Esophagus (tissue), 2 donors: Measurements from ENCODE around the gene ZNF526. TPM values are rescaled to one million over a fixed set of nuclear protein-coding genes. Genes with fewer than 3 reads are reported as not detected.
A peak's percentile ranks its signal among the peaks of the same experiment; 100 is the strongest.

ENCODE experiments used
- H3K27ac ChIP-seq, 2 donors: one replicate each; pipeline ENCODE4 v1.5.1; 2013; ENCODE audit warnings: low read depth in 2 of 2, mild to moderate bottlenecking in 2 of 2, inconsistent platforms in 1 of 2, low read length in 1 of 2, moderate library complexity in 1 of 2
- H3K27me3 ChIP-seq, 2 donors: one replicate each; pipeline ENCODE4 v1.6.1; 2013; ENCODE audit warnings: low read length in 2 of 2, control low read depth in 1 of 2, mild to moderate bottlenecking in 1 of 2; ENCODE audit not compliant: insufficient read depth in 2 of 2, control insufficient read depth in 1 of 2
- H3K36me3 ChIP-seq, 2 donors: one replicate each; pipeline ENCODE4 v1.6.1; 2013; ENCODE audit warnings: low read length in 1 of 2; ENCODE audit not compliant: control insufficient read depth in 2 of 2, insufficient read depth in 2 of 2
- H3K4me1 ChIP-seq, 2 donors: one replicate each; pipeline ENCODE4 v1.6.1; 2013; ENCODE audit warnings: low read length in 1 of 2; ENCODE audit not compliant: control insufficient read depth in 2 of 2, insufficient read depth in 2 of 2
- H3K4me3 ChIP-seq, 2 donors: one replicate each; pipeline ENCODE4 v1.5.1; 2013; ENCODE audit warnings: low read length in 2 of 2, mild to moderate bottlenecking in 2 of 2, low read depth in 1 of 2, moderate library complexity in 1 of 2
- H3K9me3 ChIP-seq, 2 donors: one replicate each; pipeline ENCODE4 v1.6.1; 2013; ENCODE audit warnings: mild to moderate bottlenecking in 2 of 2, low read depth in 1 of 2, low read length in 1 of 2, moderate library complexity in 1 of 2; ENCODE audit not compliant: control insufficient read depth in 2 of 2, insufficient read depth in 1 of 2
- WGBS, 2 donors: extraction: QIAGEN DNeasy Blood & Tissue Kit; methylation state at CpG; one replicate each; pipeline ENCODE4 v1.1.7; 2013; 5-methylcytosine and 5-hydroxymethylcytosine counted together
- polyA plus RNA-seq, 2 donors: library from polyadenylated mRNA; stranded (reverse); fragments of 200-250 nt; gene quantifications; one replicate each; pipeline ENCODE4 v1.2.3, GENCODE V29; 2013
- donor health status: healthy with polysubstance abuse.
- donor health status: Bipolar disorder and iron deficiency.

The ZNF526 gene
- polyA plus RNA-seq, 2 donors, result 2.3 to 3.6 TPM

- H3K36me3 ChIP-seq, result peaks cover 0 to 37% of the 10 kb centered on the region in 2 donors
- no peaks in the 10 kb centered on the region for H3K9me3 ChIP-seq
- no peak overlapping the region for H3K4me3 ChIP-seq
- H3K27me3 ChIP-seq, result no peaks in the 10 kb centered on the region
- WGBS, 2 donors, result 96 to 97% methylated on average over 18 to 23 of the region's 23 CpGs
- H3K27ac ChIP-seq, result no peak overlapping the region
- H3K4me1 ChIP-seq, result peaks cover 6 to 42% of the 10 kb centered on the region in 2 donors
These were observed 52.9 kb downstream of the ZNF526 start for GRCh38 chr19:42272989-42273406.

- Histone ChIP-seq H3K9me3 (no peaks in the 10 kb centered on the region), H3K27me3 (no peaks in the 10 kb centered on the region), H3K4me3 (no peak overlapping the region), H3K4me1 (peaks cover 6 to 46% of the 10 kb centered on the region in 2 donors), H3K27ac (no peak overlapping the region), H3K36me3 (peaks cover 0 to 37% of the 10 kb centered on the region in 2 donors)
- 92 to 93% methylated on average over 43 of the region's 43 CpGs for WGBS, 2 donors
These were observed 53.4 kb downstream of the ZNF526 start for GRCh38 chr19:42273407-42274064.

GRCh38 chr19:42274065-42274682 lies 54.1 kb downstream of the ZNF526 start:
- H3K4me3 ChIP-seq, result no peak overlapping the region
- H3K9me3 ChIP-seq, result no peaks in the 10 kb centered on the region
- peaks cover 6 to 51% of the 10 kb centered on the region in 2 donors for H3K4me1 ChIP-seq
- H3K36me3 ChIP-seq, result peaks cover 0 to 37% of the 10 kb centered on the region in 2 donors
- H3K27me3 ChIP-seq, result no peaks in the 10 kb centered on the region
- 90 to 93% methylated on average over 18 to 22 of the region's 22 CpGs for WGBS, 2 donors
- no peak overlapping the region for H3K27ac ChIP-seq

GRCh38 chr19:42275103-42275502 lies 55.0 kb downstream of the ZNF526 start:
- Histone ChIP-seq H3K4me1 (peaks cover 6 to 54% of the 10 kb centered on the region in 2 donors), H3K36me3 (peaks cover 0 to 37% of the 10 kb centered on the region in 2 donors), H3K27ac (peak overlapping the region in 1 of 2 donors; percentile 50), H3K4me3 (no peak overlapping the region), H3K9me3 (no peaks in the 10 kb centered on the region), H3K27me3 (no peaks in the 10 kb centered on the region)
- 55 to 61% methylated on average over 7 of the region's 7 CpGs for WGBS, 2 donors

GRCh38 chr19:42275517-42275916 lies 55.4 kb downstream of the ZNF526 start:
- Histone ChIP-seq H3K27me3 (no peaks in the 10 kb centered on the region), H3K4me1 (peaks cover 4 to 51% of the 10 kb centered on the region in 2 donors), H3K27ac (peak overlapping the region in 1 of 2 donors; percentile 50), H3K4me3 (no peak overlapping the region), H3K36me3 (peaks cover 0 to 37% of the 10 kb centered on the region in 2 donors), H3K9me3 (no peaks in the 10 kb centered on the region)
- WGBS, 2 donors, result 82 to 92% methylated on average over 3 of the region's 3 CpGs

GRCh38 chr19:42276284-42276683 lies 56.2 kb downstream of the ZNF526 start:
- H3K36me3 ChIP-seq, result peaks cover 0 to 37% of the 10 kb centered on the region in 2 donors
- peaks cover 5 to 46% of the 10 kb centered on the region in 2 donors for H3K4me1 ChIP-seq
- H3K4me3 ChIP-seq, result no peak overlapping the region
- H3K27ac ChIP-seq, result peak overlapping the region in 1 of 2 donors; percentile 26
- H3K27me3 ChIP-seq, result no peaks in the 10 kb centered on the region
- H3K9me3 ChIP-seq, result no peaks in the 10 kb centered on the region
- WGBS, 2 donors, result 50 to 65% methylated on average over 3 of the region's 3 CpGs

GRCh38 chr19:42276821-42277220 lies 56.7 kb downstream of the ZNF526 start:
- Histone ChIP-seq H3K9me3 (no peaks in the 10 kb centered on the region), H3K27me3 (no peaks in the 10 kb centered on the region), H3K36me3 (peaks cover 0 to 35% of the 10 kb centered on the region in 2 donors), H3K27ac (peak overlapping the region; percentile 4 to 44), H3K4me3 (no peak overlapping the region), H3K4me1 (peaks cover 8 to 45% of the 10 kb centered on the region in 2 donors)
- 42 to 50% methylated on average over 4 of the region's 4 CpGs for WGBS, 2 donors

Other genes starting within 250 kb of the ZNF526 start
- gene ATP1A3, start 226.1 kb upstream of the ZNF526 start, polyA plus RNA-seq, result under 1 TPM; 0.12 TPM
- gene GRIK5, start 150.1 kb upstream of the ZNF526 start, polyA plus RNA-seq, result 1 to 10 TPM; 1.1 to 1.4 TPM
- gene ZNF574, start 144.1 kb upstream of the ZNF526 start, polyA plus RNA-seq, result 1 to 10 TPM; 6.5 to 8.9 TPM
- gene POU2F2, start 87.9 kb upstream of the ZNF526 start, polyA plus RNA-seq, result under 1 TPM; 0.39 to 0.79 TPM
- gene DEDD2, start 2.6 kb upstream of the ZNF526 start, polyA plus RNA-seq, result 10 to 100 TPM; 20.7 to 21.9 TPM
- 10 to 100 TPM; 32.9 TPM for gene GSK3A, start 22.3 kb downstream of the ZNF526 start, polyA plus RNA-seq
- 10 to 100 TPM; 19.5 to 29.6 TPM for gene ERF, start 34.8 kb downstream of the ZNF526 start, polyA plus RNA-seq
- 10 to 100 TPM; 20.6 to 35.2 TPM for gene CIC, start 48.9 kb downstream of the ZNF526 start, polyA plus RNA-seq
- 1 to 10 TPM in 1 of 2 donors, under 1 TPM in 1; 0.81 to 1.1 TPM for gene PRR19, start 81.8 kb downstream of the ZNF526 start, polyA plus RNA-seq
- 10 to 100 TPM; 35.7 to 38.1 TPM for gene PAFAH1B3, start 82.3 kb downstream of the ZNF526 start, polyA plus RNA-seq
- gene TMEM145, start 93.0 kb downstream of the ZNF526 start, polyA plus RNA-seq, result under 1 TPM; 0.04 to 0.08 TPM
- 1 to 10 TPM; 4.4 to 8.6 TPM for gene MEGF8, start 105.3 kb downstream of the ZNF526 start, polyA plus RNA-seq
- 1,000 to 10,000 TPM; 5,144 to 7,132 TPM for gene CNFN, start 170.0 kb downstream of the ZNF526 start, polyA plus RNA-seq
- 10 to 100 TPM in 1 of 2 donors, 1 to 10 TPM in 1; 9.2 to 11.4 TPM for gene LIPE, start 207.1 kb downstream of the ZNF526 start, polyA plus RNA-seq
- gene CXCL17, start 222.6 kb downstream of the ZNF526 start, polyA plus RNA-seq, result 100 to 1,000 TPM; 107 to 171 TPM